Activated T-cell treated with anti-CD3 and anti-CD28 coated beads for 48 hours (primary cell): ENCODE data around the gene LEFTY2.
"Not testable (repeated sequence)": the region's sequence is repeated elsewhere in the genome, so short reads cannot be mapped to it uniquely, and the experiment has no call there.

Experiments
- DNase-seq: peaks from one replicate; pipeline ENCODE4 v3.0.0-alpha.2; 2020; ENCODE audit warnings: low read depth

The LEFTY2 gene

GRCh38 chr1:225929462-225929861, 11.6 kb downstream of the LEFTY2 start:
- DNase-seq, result not testable (repeated sequence)

GRCh38 chr1:225928186-225929175, 12.5 kb downstream of the LEFTY2 start:
- no peak for DNase-seq

GRCh38 chr1:225926551-225927113, 14.4 kb downstream of the LEFTY2 start:
- DNase-seq, result no peak

- peak; percentile 97 for DNase-seq
These were observed 17.1 kb downstream of the LEFTY2 start, which contains the start of gene PYCR2 for GRCh38 chr1:225923692-225924555. TSS of gene PYCR2 (minus strand) at chr1:225924250. CDS start at chr1:225924110, 140 bp downstream.

GRCh38 chr1:225923381-225923691, 17.7 kb downstream of the LEFTY2 start:
- no peak for DNase-seq

- no peak for DNase-seq
These were observed 19.0 kb downstream of the LEFTY2 start for GRCh38 chr1:225921734-225922709.

- no peak for DNase-seq
These were observed 21.1 kb downstream of the LEFTY2 start for GRCh38 chr1:225919906-225920305.

- DNase-seq, result no peak
These were observed 22.7 kb downstream of the LEFTY2 start for GRCh38 chr1:225918280-225918679.

GRCh38 chr1:225917536-225917935, 23.5 kb downstream of the LEFTY2 start:
- DNase-seq, result no peak

- no peak for DNase-seq
These were observed 23.9 kb downstream of the LEFTY2 start for GRCh38 chr1:225917101-225917500.

- no peak for DNase-seq
These were observed 25.5 kb downstream of the LEFTY2 start for GRCh38 chr1:225915538-225915991.

GRCh38 chr1:225914947-225915346, 26.1 kb downstream of the LEFTY2 start:
- DNase-seq, result no peak

- no peak for DNase-seq
These were observed 26.6 kb downstream of the LEFTY2 start for GRCh38 chr1:225914391-225914790.

- peak; percentile 76 for DNase-seq
These were observed 29.6 kb downstream of the LEFTY2 start for GRCh38 chr1:225911191-225912130.

GRCh38 chr1:225909477-225909876, 31.5 kb downstream of the LEFTY2 start:
- no peak for DNase-seq

- DNase-seq, result no peak
These were observed 32.2 kb downstream of the LEFTY2 start for GRCh38 chr1:225908773-225909172.

GRCh38 chr1:225908013-225908640, 32.9 kb downstream of the LEFTY2 start:
- DNase-seq, result no peak

- DNase-seq, result no peak
These were observed 33.7 kb downstream of the LEFTY2 start for GRCh38 chr1:225907341-225907740.

- DNase-seq, result no peak
These were observed 34.6 kb downstream of the LEFTY2 start for GRCh38 chr1:225906467-225906866.
